Common myeloid progenitor, CD34-positive (primary cell): ENCODE results near the gene SNTG2.

Experiments
- CTCF ChIA-PET: fragments of 350-600 bp; sonication (Branson Sonifier 250); formaldehyde crosslinking; loops from one replicate; lab custom pipeline; 2021; ENCODE audit warnings: antibody characterized with exemption; lab: Charles Lee
- POLR2A ChIA-PET: fragments of 350-600 bp; sonication (Branson Sonifier 250); formaldehyde crosslinking; loops from one replicate; lab custom pipeline; 2021; ENCODE audit warnings: antibody characterized with exemption; lab: Charles Lee
- DNase-seq, 3 donors: peaks; one replicate each; pipeline versions ENCODE4 v3.0.0 to v3.0.0-alpha.2; 2013
- H3K27ac ChIP-seq, 2 experiments: 1 replicate in 1 of 2; 2 replicates in 1 of 2; pipeline ENCODE4 v1.7.0; 2013; ENCODE audit warnings: inconsistent platforms in 2 of 2, low read length in 2 of 2, mild to moderate bottlenecking in 2 of 2, low read depth in 1 of 2, moderate library complexity in 1 of 2; ENCODE audit not compliant: severe bottlenecking in 2 of 2, insufficient read depth in 1 of 2, poor library complexity in 1 of 2
- H3K27me3 ChIP-seq, 5 experiments: replicated peaks in 2 of 5; 1 replicate in 3 of 5; 2 replicates in 2 of 5; pipeline versions ENCODE4 v1.6.1 to v1.7.0; 2013; ENCODE audit warnings: low read length in 4 of 5, mild to moderate bottlenecking in 2 of 5, moderate library complexity in 2 of 5, inconsistent platforms in 1 of 5; ENCODE audit not compliant: insufficient read depth in 5 of 5, control insufficient read depth in 4 of 5
- H3K36me3 ChIP-seq, 4 experiments: 1 replicate in 2 of 4; 2 replicates in 2 of 4; pipeline versions ENCODE4 v1.6.1 to v1.7.0; 2013; ENCODE audit warnings: low read length in 3 of 4, control low read depth in 1 of 4, mild to moderate bottlenecking in 1 of 4; ENCODE audit not compliant: control insufficient read depth in 4 of 4, insufficient read depth in 4 of 4
- H3K4me1 ChIP-seq, 4 experiments: 1 replicate in 3 of 4; 2 replicates in 1 of 4; pipeline versions ENCODE4 v1.6.1 to v1.7.1; 2013; ENCODE audit warnings: low read length in 3 of 4, mild to moderate bottlenecking in 3 of 4, control low read depth in 1 of 4, inconsistent platforms in 1 of 4, moderate library complexity in 1 of 4; ENCODE audit not compliant: control insufficient read depth in 4 of 4, insufficient read depth in 4 of 4; ENCODE audit errors: control extremely low read depth in 1 of 4
- H3K4me3 ChIP-seq, 7 experiments: 1 replicate in 4 of 7; 2 replicates in 3 of 7; pipeline versions ENCODE4 v1.5.1 to v1.7.0; 2013; ENCODE audit warnings: mild to moderate bottlenecking in 7 of 7, low read length in 6 of 7, moderate library complexity in 6 of 7, inconsistent platforms in 2 of 7, low read depth in 2 of 7, control low read depth in 1 of 7; ENCODE audit not compliant: insufficient read depth in 4 of 7, control insufficient read depth in 1 of 7; ENCODE audit errors: extremely low read depth in 1 of 7
- H3K9me3 ChIP-seq, 5 experiments: 1 replicate in 4 of 5; 2 replicates in 1 of 5; pipeline versions ENCODE4 v1.6.1 to v1.7.1; 2013; ENCODE audit warnings: low read length in 4 of 5, mild to moderate bottlenecking in 2 of 5, inconsistent platforms in 1 of 5, low read depth in 1 of 5, moderate library complexity in 1 of 5; ENCODE audit not compliant: control insufficient read depth in 4 of 5, insufficient read depth in 2 of 5; ENCODE audit errors: control extremely low read depth in 1 of 5
- WGBS: methylation state at CpG from one replicate; pipeline ENCODE4 v1.1.5; 2013; ENCODE audit not compliant: insufficient coverage; 5-methylcytosine and 5-hydroxymethylcytosine counted together

SNTG2 gene

DNA sequence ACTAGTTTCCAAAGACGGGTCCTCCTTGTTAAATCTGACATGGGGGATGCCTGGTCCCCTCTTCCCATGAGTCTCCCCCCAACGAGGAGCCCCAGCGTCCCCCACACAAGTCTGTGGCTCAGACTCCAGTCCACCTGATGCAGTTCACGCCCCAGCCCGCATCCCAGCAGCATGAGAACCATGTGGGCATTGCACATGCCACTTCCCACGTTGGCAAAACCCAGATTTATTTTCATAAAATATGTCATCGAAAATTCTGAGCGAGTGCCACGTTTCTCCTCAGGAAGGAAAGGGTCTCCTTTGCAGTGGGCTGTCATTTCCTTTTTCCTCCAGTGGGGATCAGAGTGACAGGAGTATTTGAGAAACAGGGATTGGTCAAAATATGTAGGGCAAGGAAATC, 417.0 kb downstream of the SNTG2 start:
- Histone ChIP-seq H3K27me3 (peaks cover 0 to 3% (median 0%) of the 10 kb centered on the region in 5 experiments), H3K4me1 (peaks cover 0 to 8% (median 4%) of the 10 kb centered on the region in 4 experiments), H3K27ac (no peak overlapping the region), H3K36me3 (no peaks in the 10 kb centered on the region), H3K9me3 (no peaks in the 10 kb centered on the region), H3K4me3 (no peak overlapping the region)
- ChIA-PET POLR2A (no interaction called here), CTCF (no interaction called here)
- no peak for DNase-seq
- WGBS, result 68% methylated on average over 8 of the region's 9 CpGs

GRCh38 chr2:1369905-1370304, 419.3 kb downstream of the SNTG2 start:
- no peak overlapping the region for H3K27ac ChIP-seq
- 95% methylated on average over 9 of the region's 10 CpGs for WGBS
- DNase-seq, result no peak
- ChIA-PET CTCF (no interaction called here), POLR2A (no interaction called here)
- H3K4me3 ChIP-seq, result no peak overlapping the region
- peaks cover 0 to 8% (median 4%) of the 10 kb centered on the region in 4 experiments for H3K4me1 ChIP-seq
- no peaks in the 10 kb centered on the region for H3K9me3 ChIP-seq
- H3K27me3 ChIP-seq, result peaks cover 0 to 8% (median 2%) of the 10 kb centered on the region in 5 experiments
- no peaks in the 10 kb centered on the region for H3K36me3 ChIP-seq

- no peak overlapping the region for H3K27ac ChIP-seq
- CTCF ChIA-PET, result no interaction called here
- H3K4me3 ChIP-seq, result no peak overlapping the region
- POLR2A ChIA-PET, result no interaction called here
- H3K9me3 ChIP-seq, result no peaks in the 10 kb centered on the region
- WGBS, result 94% methylated on average over 4 of the region's 4 CpGs
- H3K4me1 ChIP-seq, result peaks cover 0 to 8% (median 4%) of the 10 kb centered on the region in 4 experiments
- peaks cover 0 to 10% (median 2%) of the 10 kb centered on the region in 5 experiments for H3K27me3 ChIP-seq
- DNase-seq, result no peak
- H3K36me3 ChIP-seq, result no peaks in the 10 kb centered on the region
Measured at GRCh38 chr2:1370461-1370860, 419.8 kb downstream of the SNTG2 start.

- CTCF ChIA-PET, result no interaction called here
- Histone ChIP-seq H3K27me3 (peaks cover 0 to 11% (median 2%) of the 10 kb centered on the region in 5 experiments), H3K36me3 (no peaks in the 10 kb centered on the region), H3K9me3 (no peaks in the 10 kb centered on the region), H3K4me3 (no peak overlapping the region), H3K27ac (no peak overlapping the region), H3K4me1 (peaks cover 0 to 5% (median 4%) of the 10 kb centered on the region in 4 experiments)
- DNase-seq, result no peak
- POLR2A ChIA-PET, result no interaction called here
- WGBS, result 97% methylated on average over 10 of the region's 11 CpGs
Measured at GRCh38 chr2:1371082-1371481, 420.4 kb downstream of the SNTG2 start.

DNA sequence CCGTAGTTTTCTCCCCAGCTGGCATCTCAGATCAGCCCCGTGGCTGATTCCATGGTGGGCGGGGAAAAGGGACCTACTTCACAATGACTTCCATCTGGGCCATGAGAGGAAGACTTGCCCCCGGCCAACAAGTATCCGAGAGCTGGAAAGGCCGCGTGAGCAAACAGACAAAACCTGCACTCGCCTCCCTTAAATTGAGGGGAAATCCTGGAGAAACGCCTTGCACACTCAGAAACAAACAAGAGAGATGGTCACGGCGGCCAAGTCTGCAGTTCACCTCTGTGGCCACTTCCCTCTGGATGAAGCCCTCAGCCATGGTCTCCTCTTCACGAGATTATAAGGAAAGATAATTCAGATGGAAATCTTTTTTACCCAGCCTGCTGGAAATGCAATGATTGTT, 423.2 kb downstream of the SNTG2 start:
- ChIA-PET POLR2A (no interaction called here), CTCF (interaction anchor here (1.6 kb wide), 1 partner anchor 22 kb away, joined by 4 read pairs; no protein-coding TSS in a partner anchor)
- Histone ChIP-seq H3K4me1 (no peaks in the 10 kb centered on the region), H3K9me3 (no peaks in the 10 kb centered on the region), H3K36me3 (no peaks in the 10 kb centered on the region), H3K27me3 (peaks cover 0 to 11% (median 3%) of the 10 kb centered on the region in 5 experiments), H3K4me3 (no peak overlapping the region), H3K27ac (no peak overlapping the region)
- no peak for DNase-seq
- WGBS, result 94% methylated on average over 11 of the region's 12 CpGs

DNA sequence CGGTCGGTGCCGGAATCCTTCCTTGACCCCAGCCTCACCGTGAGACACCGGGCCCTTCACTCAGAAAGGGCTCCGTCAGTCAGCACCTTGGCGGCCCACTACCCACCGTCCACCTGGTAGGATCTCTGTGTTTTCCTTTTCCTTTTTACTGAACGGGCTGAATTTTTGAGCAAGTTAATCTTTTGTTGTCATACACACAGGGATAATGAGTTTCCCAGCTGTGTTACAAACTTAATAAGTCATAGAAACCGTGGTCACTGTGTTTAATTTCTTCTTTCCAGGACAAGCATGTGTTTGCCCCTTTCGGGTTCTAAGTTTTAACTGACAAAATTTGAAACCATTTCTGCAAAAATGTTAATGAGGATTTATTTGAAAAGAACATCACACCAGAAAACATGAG, 423.6 kb downstream of the SNTG2 start:
- no peak overlapping the region for H3K4me3 ChIP-seq
- no peaks in the 10 kb centered on the region for H3K9me3 ChIP-seq
- H3K27ac ChIP-seq, result no peak overlapping the region
- no peaks in the 10 kb centered on the region for H3K4me1 ChIP-seq
- CTCF ChIA-PET, result interaction anchor here (1.6 kb wide), 1 partner anchor 21 kb away, joined by 4 read pairs; no protein-coding TSS in a partner anchor
- H3K36me3 ChIP-seq, result no peaks in the 10 kb centered on the region
- H3K27me3 ChIP-seq, result peaks cover 0 to 11% (median 3%) of the 10 kb centered on the region in 5 experiments
- WGBS, result 90% methylated on average over 9 of the region's 11 CpGs
- no peak for DNase-seq
- POLR2A ChIA-PET, result no interaction called here

GRCh38 chr2:1375794-1376193, 425.1 kb downstream of the SNTG2 start:
- ChIA-PET CTCF (no interaction called here), POLR2A (no interaction called here)
- H3K4me3 ChIP-seq, result no peak overlapping the region
- no peaks in the 10 kb centered on the region for H3K4me1 ChIP-seq
- peaks cover 0 to 11% (median 2%) of the 10 kb centered on the region in 5 experiments for H3K27me3 ChIP-seq
- DNase-seq, result no peak
- no peaks in the 10 kb centered on the region for H3K9me3 ChIP-seq
- no peak overlapping the region for H3K27ac ChIP-seq
- no peaks in the 10 kb centered on the region for H3K36me3 ChIP-seq
- WGBS, result 94% methylated on average over 13 of the region's 14 CpGs
